Measurements from ENCODE around the gene PRIM2. TPM values are rescaled to one million over a fixed set of nuclear protein-coding genes. Genes with fewer than 3 reads are reported as not detected.
"Not testable (repeated sequence)": the region's sequence is repeated elsewhere in the genome, so short reads cannot be mapped to it uniquely, and the experiment has no call there.

Gene PRIM2
- total RNA-seq, 1 donor from 2014 or later, result 19.7 TPM

DNA sequence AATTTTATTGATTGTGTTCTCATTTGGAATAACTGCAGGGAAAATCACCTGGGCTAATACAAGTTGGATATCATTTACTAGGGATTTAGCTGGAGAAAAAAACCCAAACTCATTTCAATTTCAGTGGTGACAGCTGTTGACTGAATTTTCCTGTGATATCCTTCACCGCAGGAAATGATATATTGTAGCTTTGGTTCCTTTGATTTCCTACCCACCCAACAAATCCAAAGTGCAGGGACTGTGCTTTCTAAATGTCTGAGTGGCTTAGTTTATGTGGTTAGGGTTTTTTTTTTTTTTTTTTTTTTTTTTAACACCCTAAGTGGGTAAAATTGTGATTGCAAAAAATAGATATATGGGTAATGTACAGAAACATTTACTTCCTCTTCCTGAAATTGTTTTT, 203.7 kb downstream of the PRIM2 start:
- H3K36me3 Mint-ChIP-seq (ENCODE audit: low read depth); ATAC-seq (ENCODE audit: low read depth); CTCF ChIA-PET; H3K27me3 Mint-ChIP-seq; POLR2A ChIA-PET; intact Hi-C loops (cut with micrococcal nuclease); H3K9me3 Mint-ChIP-seq; DNase-seq; H3K4me1 Mint-ChIP-seq; H3K4me3 Mint-ChIP-seq; H3K27ac Mint-ChIP-seq: not testable (repeated sequence)

DNA sequence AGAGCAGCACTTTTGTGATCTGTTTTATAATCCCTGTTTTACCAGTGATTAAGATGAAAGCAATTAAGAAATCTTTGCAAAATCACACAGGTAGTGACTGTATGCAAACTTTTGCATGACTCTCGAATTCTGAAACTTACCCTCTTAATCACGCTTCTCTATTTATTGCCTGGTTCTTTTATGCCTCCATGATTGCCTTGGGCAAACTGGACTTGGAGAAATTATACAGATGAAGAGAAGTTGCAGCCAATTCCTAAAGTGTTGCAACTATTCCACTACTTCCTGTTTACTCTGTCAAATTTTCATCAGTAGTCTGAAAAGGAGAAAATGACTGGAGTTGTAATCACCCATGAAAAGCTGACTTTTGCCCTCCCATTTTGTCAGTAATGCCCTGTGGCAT, 205.8 kb downstream of the PRIM2 start:
- H3K36me3 Mint-ChIP-seq (ENCODE audit: low read depth); H3K27ac Mint-ChIP-seq; ATAC-seq (ENCODE audit: low read depth); H3K4me3 Mint-ChIP-seq; H3K27me3 Mint-ChIP-seq; CTCF ChIA-PET; POLR2A ChIA-PET; intact Hi-C loops (cut with micrococcal nuclease); DNase-seq; H3K9me3 Mint-ChIP-seq; H3K4me1 Mint-ChIP-seq: not testable (repeated sequence)

DNA sequence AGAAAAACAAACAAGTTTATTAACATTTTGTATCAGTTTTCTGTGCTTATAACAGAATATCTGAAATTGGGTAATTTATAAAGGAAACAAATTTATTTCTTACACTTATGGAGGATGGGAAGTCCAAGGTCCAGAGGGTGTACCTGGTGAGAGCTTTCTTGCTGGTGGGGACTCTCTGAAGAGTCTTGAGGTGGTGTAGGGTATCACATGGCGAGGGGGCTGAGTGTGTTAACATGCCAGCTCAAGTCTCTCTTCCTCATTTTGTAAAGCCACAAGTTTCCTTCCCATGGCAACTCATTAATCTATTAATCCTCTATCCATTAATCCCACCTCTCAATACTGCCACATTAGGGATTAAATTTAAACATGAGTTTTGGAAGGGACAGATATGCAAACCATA, 212.3 kb downstream of the PRIM2 start:
- CTCF ChIA-PET; H3K27me3 Mint-ChIP-seq; intact Hi-C loops (cut with micrococcal nuclease); H3K36me3 Mint-ChIP-seq (ENCODE audit: low read depth); POLR2A ChIA-PET; ATAC-seq (ENCODE audit: low read depth); H3K9me3 Mint-ChIP-seq; H3K4me3 Mint-ChIP-seq; H3K27ac Mint-ChIP-seq; H3K4me1 Mint-ChIP-seq; DNase-seq: not testable (repeated sequence)

DNA sequence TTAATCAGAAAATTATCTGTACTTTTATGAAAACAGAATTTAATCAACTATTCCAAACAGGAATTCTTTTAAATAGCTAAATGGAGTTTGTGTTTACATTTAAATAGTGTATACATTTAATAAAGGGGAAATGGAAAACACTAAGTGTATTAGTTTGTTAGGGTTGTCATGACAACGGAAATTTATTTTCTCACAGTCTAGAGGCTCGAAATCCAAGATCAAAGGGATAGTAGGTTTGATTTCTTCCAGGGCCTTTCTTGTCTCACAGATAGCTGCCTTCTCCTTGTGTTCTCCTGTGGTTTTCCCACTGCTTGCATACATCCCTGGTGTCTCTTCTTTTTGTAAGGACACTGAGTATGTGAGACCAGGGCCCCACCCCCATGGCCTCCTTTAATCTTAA, 215.2 kb downstream of the PRIM2 start:
- H3K4me3 Mint-ChIP-seq; H3K9me3 Mint-ChIP-seq; H3K27me3 Mint-ChIP-seq; ATAC-seq (ENCODE audit: low read depth); H3K36me3 Mint-ChIP-seq (ENCODE audit: low read depth); DNase-seq; POLR2A ChIA-PET; H3K4me1 Mint-ChIP-seq; intact Hi-C loops (cut with micrococcal nuclease); H3K27ac Mint-ChIP-seq; CTCF ChIA-PET: not testable (repeated sequence)

DNA sequence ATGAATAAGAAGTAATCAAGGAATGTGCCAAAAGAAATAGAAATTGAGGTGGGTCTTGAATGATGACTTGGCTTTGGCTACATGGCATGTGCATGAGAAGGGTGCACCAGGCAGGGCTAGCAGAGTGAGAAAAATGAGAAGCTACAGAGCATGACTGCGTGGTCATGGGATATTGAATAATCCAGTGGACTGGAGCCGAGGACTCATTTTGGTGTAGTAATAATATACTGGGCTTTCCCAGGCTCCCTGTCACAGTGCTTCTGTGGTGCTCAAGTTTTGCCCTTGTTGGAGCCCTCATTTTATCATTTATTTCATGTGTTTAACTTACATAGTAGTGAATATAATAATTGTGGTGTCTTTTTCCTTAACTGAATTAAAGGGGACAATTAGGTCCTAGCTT, 217.7 kb downstream of the PRIM2 start:
- intact Hi-C loops (cut with micrococcal nuclease); H3K4me1 Mint-ChIP-seq; H3K9me3 Mint-ChIP-seq; CTCF ChIA-PET; DNase-seq; POLR2A ChIA-PET; ATAC-seq (ENCODE audit: low read depth); H3K4me3 Mint-ChIP-seq; H3K27ac Mint-ChIP-seq; H3K27me3 Mint-ChIP-seq: not testable (repeated sequence)
- peaks cover 14% of the 10 kb centered on the region for H3K36me3 Mint-ChIP-seq (ENCODE audit: low read depth)

DNA sequence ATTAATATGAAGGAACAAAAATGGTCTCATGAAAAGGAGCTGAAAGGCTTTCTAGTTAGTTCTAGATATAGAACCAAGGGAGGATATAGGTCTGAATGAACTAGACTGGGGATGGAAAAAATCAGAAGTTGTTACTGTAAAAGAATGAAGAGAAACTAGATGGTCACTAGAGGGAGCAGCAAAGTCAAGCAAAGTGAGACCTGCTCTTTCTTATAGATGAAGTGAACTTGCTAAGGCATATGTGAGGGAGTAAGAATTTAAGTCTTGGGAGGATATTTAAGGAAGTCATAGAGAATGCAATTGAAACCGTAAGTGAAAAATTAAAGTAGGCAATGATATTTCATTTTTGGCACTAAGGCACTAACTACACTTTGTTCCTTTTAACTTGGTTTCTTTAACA, 218.6 kb downstream of the PRIM2 start:
- H3K4me1 Mint-ChIP-seq; ATAC-seq (ENCODE audit: low read depth); CTCF ChIA-PET: not testable (repeated sequence)

DNA sequence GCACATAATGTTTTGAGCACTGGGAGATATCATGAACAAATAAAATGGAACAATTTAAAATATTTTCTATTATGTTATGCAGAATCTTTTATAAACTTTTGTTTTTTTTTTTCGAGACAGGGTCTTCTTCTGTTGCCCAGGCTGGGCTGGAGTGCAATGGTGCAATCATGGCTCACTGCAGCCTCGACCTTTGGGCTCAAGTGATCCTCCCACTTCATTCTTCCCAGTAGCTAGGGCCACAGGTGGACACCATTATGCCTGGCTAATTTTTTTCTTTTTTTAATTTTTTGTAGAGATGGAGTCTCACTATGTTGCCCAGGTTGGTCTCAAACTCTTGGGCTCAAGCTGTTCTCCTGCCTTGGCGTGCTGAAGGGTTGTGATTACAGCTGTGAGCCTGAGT, 220.5 kb downstream of the PRIM2 start:
- POLR2A ChIA-PET; H3K27me3 Mint-ChIP-seq; H3K4me3 Mint-ChIP-seq; H3K9me3 Mint-ChIP-seq; H3K27ac Mint-ChIP-seq; ATAC-seq (ENCODE audit: low read depth); intact Hi-C loops (cut with micrococcal nuclease); CTCF ChIA-PET; DNase-seq; H3K4me1 Mint-ChIP-seq: not testable (repeated sequence)
- peaks cover 15% of the 10 kb centered on the region for H3K36me3 Mint-ChIP-seq (ENCODE audit: low read depth)

More for the DNA sequence above, 218.6 kb downstream of the PRIM2 start:
- POLR2A ChIA-PET; H3K4me3 Mint-ChIP-seq; H3K27ac Mint-ChIP-seq; intact Hi-C loops (cut with micrococcal nuclease); DNase-seq; H3K9me3 Mint-ChIP-seq; H3K27me3 Mint-ChIP-seq: not testable (repeated sequence)
- peaks cover 17% of the 10 kb centered on the region for H3K36me3 Mint-ChIP-seq (ENCODE audit: low read depth)

DNA sequence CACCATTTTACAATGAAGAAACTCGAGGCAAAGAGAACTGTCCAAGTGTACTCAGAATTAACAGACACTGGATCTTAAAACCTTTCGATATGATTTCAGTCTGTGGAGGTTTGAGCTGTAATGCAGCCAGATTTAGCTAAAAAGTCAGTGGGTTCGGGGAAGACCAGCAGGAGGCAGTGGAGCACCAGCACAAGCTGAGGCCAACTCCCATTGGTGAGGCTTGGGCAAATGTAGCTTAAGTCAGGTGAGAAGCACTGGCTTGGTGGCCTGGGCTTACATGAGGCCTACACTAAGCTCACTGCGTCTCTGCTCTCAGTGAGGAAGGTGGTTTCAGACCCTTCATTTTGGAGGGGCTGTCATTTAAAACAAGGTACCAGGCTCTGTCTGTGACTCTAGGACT, 234.5 kb downstream of the PRIM2 start:
- H3K27ac Mint-ChIP-seq; intact Hi-C loops (cut with micrococcal nuclease); H3K27me3 Mint-ChIP-seq; POLR2A ChIA-PET; H3K4me3 Mint-ChIP-seq; CTCF ChIA-PET; H3K9me3 Mint-ChIP-seq; DNase-seq; H3K4me1 Mint-ChIP-seq; ATAC-seq (ENCODE audit: low read depth); H3K36me3 Mint-ChIP-seq (ENCODE audit: low read depth): not testable (repeated sequence)

DNA sequence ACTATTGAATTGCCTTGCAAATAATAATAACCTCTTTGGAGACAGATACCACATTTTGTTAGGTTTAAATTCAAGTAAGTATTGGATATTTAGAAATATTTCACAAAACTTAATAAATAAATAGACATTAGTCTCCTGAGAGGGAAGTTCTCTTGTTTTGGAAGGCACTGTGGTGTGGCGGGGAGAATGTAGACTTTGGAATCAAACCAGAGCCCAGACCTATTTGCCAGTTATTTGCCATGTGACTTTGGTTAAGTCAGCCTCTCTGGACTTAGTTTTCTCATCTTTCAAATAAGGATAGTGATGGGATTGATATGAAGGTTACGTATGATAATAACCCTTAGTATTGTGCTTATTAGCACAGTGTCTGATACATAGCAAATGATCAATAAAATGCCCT, 240.4 kb downstream of the PRIM2 start:
- H3K27me3 Mint-ChIP-seq; H3K9me3 Mint-ChIP-seq; DNase-seq; intact Hi-C loops (cut with micrococcal nuclease); H3K4me3 Mint-ChIP-seq; H3K4me1 Mint-ChIP-seq; CTCF ChIA-PET; H3K27ac Mint-ChIP-seq; POLR2A ChIA-PET; H3K36me3 Mint-ChIP-seq (ENCODE audit: low read depth); ATAC-seq (ENCODE audit: low read depth): not testable (repeated sequence)

DNA sequence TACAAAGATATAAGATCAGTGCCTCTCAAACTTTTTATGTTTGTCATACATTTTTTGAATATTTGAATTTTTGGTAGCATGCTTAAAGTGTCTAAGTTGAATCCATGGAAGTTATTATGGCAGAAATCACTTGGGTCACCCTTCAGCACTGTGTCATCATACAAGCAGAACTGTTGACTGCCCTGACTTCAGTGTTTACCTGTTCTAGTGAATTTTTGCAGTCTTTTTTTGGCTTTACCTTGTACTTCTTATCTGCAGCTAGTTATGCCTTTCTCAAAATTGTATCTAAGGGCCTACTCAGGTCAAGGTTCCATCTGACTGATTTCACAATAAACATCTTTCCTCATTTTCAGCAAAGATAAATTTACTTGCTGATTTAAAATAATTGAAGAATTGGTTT, 241.7 kb downstream of the PRIM2 start:
- H3K36me3 Mint-ChIP-seq (ENCODE audit: low read depth); H3K4me1 Mint-ChIP-seq; H3K27ac Mint-ChIP-seq; H3K4me3 Mint-ChIP-seq; intact Hi-C loops (cut with micrococcal nuclease); H3K27me3 Mint-ChIP-seq; ATAC-seq (ENCODE audit: low read depth); H3K9me3 Mint-ChIP-seq; DNase-seq; POLR2A ChIA-PET; CTCF ChIA-PET: not testable (repeated sequence)

DNA sequence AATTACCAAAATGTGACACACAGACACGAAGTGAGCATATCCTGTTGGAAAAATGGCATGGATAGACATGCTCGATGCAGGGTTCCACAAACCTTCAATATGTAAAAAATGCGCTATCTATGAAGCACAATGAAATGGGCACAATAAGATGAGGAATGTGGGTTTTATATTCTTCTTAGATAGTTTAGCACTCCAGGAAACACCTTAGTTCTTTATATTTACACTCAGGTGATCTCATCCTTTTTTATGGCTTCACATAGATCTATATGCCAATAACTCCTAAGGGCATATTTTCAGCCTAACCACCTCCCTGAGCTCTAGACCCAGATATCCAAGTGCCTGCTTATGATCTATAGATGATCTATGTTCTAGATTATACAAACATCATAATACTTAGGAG, 244.8 kb downstream of the PRIM2 start:
- CTCF ChIA-PET; H3K4me1 Mint-ChIP-seq; H3K36me3 Mint-ChIP-seq (ENCODE audit: low read depth); intact Hi-C loops (cut with micrococcal nuclease); POLR2A ChIA-PET; H3K27me3 Mint-ChIP-seq; H3K9me3 Mint-ChIP-seq; H3K4me3 Mint-ChIP-seq; DNase-seq; H3K27ac Mint-ChIP-seq; ATAC-seq (ENCODE audit: low read depth): not testable (repeated sequence)

DNA sequence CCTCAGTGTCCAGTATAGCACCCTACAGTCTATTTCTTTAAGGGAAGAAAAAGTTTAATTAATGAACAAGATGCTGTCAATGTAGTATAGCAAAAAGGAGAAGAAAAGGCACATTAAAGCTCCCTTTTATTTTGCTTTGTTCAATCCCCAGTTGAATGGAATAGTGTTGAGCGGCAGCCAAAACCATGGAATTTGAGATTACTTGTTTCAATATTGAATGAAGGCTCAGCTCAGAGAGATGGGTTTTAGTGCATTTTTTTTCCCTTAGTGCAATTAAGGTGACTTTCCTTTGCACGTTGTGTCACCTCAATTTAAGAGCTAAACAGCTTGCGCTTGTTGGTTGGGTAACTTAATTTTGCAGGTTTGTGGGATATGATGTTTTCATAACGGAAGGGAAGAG, 254.7 kb downstream of the PRIM2 start:
- intact Hi-C loops (cut with micrococcal nuclease); H3K27me3 Mint-ChIP-seq; POLR2A ChIA-PET; H3K4me1 Mint-ChIP-seq; DNase-seq; H3K4me3 Mint-ChIP-seq; H3K9me3 Mint-ChIP-seq; H3K27ac Mint-ChIP-seq; CTCF ChIA-PET; H3K36me3 Mint-ChIP-seq (ENCODE audit: low read depth); ATAC-seq (ENCODE audit: low read depth): not testable (repeated sequence)

DNA sequence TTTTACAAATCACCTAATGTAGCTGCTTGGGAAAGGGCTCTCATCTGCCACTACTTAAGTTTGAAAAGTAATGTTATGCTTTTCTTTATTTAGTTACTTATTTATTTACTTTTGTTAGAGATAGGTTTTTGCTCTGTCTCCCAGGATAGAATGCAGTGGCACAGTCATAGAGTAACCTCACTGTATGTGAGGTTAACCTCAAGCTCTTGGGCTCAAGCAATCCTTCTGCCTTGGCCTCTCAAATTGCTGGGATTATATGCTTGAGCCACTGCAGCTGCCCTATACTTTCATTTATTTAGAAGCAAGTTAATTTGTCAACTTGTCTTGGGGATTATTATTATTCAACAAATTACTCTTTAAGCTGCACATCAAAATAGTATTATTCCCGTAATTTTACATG, 255.4 kb downstream of the PRIM2 start:
- H3K27ac Mint-ChIP-seq; CTCF ChIA-PET; H3K4me3 Mint-ChIP-seq; H3K36me3 Mint-ChIP-seq (ENCODE audit: low read depth); intact Hi-C loops (cut with micrococcal nuclease); DNase-seq; H3K9me3 Mint-ChIP-seq; ATAC-seq (ENCODE audit: low read depth); H3K27me3 Mint-ChIP-seq; POLR2A ChIA-PET; H3K4me1 Mint-ChIP-seq: not testable (repeated sequence)

All from activated B cell treated with CpG ODN at 0.5 μM for 24 hours (primary cell).